GF-D8 (cell line): Measurements from ENCODE around the gene DERA.
"Not testable (repeated sequence)": the region's sequence is repeated elsewhere in the genome, so short reads cannot be mapped to it uniquely, and the experiment has no call there.

ENCODE experiments used
- DNase-seq: peaks from one replicate; lab custom pipeline; 2025; lab: John Stamatoyannopoulos, UW

Gene DERA

DNA sequence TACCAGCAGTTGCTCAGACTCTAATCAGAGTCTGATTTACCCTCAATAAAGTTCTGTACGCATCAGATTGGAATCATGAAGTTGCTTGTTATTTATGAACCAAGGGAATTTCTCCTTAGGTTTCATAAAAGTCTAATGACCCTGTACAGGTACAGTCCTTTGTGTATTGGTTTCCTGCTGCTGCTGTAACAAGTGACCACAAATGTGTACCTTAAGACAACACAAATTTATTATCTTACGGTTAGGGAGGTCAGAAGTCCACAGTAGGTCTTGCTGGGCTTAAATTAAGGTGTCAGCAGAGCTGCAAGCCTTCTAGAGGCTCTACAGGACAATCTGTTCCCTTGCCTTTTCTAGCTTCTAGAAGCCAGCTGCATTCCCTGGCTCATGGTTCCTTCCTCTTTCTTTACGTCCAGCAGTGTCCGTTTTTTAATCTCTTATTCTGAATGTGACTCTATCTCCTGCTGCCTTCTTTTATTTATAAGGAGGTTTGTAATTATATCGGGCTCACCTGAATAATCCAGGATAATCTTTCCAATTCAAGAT lies 6.7 kb upstream of the DERA start:
- no peak for DNase-seq

DNA sequence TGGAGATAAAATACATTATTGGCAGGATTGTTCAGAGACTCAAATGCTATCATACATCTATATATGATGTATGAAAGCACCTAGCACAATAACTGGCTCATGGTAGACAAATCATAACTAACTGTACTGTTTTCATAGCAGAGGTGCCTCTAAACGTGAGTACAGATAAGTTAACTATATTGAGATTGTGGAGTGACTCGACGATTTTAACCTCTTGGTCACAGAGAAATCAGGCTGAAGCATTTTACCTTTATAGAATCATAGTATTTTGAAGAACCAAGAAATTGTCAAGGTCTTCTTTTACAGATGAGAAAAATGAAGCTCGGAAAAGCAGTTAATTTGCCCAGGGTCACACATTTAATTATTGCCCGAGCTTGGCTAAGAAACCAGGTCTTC lies 666 bp upstream of the DERA start:
- DNase-seq, result no peak

DNA sequence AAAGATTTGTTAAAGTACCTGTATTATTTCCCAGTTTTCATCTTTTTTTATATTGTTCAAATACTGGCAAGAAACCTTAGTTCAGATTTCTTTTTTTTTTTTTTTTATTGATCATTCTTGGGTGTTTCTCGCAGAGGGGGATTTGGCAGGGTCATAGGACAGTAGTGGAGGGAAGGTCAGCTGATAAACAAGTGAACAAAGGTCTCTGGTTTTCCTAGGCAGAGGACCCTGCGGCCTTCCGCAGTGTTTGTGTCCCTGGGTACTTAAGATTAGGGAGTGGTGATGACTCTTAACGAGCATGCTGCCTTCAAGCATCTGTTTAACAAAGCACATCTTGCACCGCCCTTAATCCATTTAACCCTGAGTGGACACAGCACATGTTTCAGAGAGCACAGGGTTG lies 799 bp downstream of the DERA start:
- DNase-seq, result not testable (repeated sequence)

DNA sequence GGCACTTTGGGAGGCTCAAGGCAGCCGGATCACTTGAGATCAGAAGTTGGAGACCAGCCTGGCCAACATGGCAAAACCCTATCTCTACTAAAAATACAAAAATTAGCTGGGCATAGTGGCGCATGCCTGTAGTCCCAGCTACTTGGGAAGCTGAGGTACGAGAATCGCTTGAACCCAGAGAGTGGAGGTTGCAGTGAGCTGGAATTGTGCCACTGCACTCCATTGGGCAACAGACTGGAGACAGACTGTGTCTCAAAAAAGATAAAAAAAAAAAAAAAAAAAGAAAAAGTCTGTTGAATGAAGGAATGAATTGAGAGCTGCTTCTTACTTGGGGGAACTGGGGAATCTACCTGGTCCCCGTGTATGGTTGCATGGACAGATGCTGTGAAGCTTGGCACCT lies 3.0 kb downstream of the DERA start:
- not testable (repeated sequence) for DNase-seq

DNA sequence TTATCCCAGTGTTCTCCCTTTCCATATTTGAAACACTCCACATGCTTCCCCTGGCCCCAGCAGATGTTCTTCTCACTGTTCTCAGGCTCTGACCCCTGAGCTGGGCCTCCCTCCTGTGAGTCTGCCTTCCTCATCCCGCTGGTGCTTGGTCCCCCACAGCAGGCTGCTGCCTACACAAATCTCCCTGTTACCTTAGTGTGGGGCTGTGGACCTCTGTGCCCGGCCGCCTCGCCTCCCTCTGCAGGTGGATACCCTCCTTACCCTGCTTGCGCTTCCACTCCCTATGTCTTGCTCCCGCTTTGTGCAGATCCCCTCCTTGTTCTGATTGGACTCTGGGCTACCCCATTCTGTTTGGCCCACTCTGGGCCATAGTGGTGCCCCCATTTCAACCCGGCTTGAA lies 6.9 kb downstream of the DERA start:
- DNase-seq, result no peak

DNA sequence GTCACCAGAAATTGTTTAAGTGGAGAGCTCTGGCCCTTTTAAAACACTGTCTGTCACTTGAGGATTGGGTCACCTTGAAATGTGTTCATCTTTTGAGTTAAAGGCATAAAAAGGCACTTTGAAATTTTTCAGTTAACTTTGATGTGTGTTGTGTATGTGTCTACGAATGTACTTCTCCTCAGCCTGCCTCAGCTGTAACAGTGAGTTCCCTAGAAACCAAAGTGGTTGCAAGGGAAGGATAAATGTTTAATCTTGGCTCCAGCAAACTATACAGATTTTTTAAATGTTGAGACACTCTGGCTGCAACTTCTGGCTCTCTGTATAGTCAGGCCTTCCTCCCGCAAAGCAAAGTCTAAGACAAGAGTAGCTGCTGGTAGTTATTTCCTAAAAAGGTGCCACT lies 8.3 kb downstream of the DERA start:
- no peak for DNase-seq

DNA sequence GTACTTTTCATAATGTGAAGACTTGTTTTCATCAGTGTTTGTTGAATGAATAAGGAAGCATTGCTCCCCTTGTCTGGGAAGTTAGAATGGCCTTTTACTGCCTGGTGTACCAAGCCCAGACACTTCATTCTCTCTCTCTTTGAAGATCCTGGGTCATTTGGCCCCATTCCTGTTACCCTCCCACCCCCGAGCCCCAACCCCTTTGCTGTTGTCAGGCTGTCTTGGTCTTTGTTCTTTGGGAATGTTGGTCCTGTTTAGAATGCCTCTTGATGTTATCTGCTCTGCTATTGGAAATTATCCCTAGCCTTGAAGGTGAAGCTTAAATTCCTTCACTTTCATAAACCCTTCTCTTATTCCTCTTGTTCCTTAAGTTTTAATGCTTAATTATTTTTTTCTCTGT lies 13.8 kb downstream of the DERA start:
- DNase-seq, result no peak

DNA sequence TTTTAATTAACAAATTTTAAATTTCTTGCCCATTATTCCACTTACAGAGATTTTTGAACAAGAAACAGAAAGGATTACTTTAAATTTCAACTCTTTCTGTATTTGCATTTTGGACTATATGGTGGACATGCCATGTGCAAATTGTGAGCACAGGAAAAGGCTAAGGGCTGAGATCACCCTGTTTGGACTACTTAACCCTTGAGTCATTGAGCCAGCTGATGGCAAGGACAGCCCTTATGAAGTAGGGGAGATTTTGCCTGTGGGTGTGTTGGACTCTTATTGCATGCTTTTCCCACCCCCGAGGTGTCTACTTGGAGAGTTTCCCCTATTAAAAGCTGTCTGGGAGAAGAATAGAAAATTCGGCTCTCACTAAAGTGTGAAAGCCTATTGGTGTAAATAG lies 17.2 kb downstream of the DERA start:
- no peak for DNase-seq

DNA sequence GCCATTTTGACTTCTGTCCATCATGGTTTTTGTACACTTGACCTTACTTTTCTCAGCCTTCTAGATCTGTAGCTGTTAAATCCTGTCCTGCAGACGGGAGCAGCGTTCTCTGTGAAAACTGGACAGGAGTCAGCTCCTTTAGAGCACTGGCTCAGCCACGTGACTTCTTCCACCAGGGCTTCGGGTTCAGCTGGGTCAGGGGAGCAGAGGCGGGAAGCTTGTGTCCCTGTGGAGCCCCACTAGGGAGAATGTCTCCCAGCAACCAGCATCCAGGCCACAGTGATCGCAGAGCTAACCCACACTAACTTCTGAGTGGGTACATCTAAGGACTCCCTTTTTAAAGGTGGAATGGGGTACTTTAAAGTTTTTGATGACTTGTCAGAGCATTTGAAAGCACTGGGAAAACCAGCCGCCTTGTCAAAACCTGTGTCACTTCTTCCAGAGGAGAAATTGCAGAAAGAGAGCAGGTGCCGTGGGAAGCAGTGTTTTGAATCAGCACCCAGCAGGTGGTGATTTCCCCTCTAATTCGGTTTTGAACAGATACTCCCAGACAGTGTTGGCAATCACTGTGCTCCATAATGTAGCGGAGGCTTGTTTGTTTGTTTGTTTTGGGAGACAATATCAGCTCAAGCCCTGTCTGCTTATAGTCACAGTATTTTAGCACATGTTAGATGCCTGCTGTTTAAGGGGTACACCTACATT lies 17.9 kb downstream of the DERA start:
- DNase-seq, result no peak

DNA sequence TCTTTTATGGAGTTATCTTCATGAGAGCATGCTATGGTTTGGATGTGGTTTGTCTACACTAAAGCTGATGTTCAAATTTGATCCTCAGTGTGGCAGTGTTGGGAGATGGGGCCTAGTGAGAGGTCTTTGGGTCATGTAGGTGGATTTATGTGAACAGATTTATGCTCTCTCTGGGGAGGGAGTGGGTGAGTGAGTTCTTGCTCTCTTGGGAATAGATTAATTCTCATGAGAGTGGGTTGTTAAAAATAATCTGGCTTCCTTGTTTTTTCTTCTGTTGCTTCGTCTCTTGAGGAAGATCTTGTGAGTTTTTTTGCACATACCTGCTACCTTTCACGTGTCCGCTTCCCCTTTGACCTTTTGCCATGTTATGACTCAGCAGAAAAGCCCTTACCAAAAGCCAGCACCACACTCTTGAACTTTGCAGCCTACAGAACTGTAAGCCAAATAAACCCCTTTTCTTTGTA lies 20.5 kb downstream of the DERA start:
- DNase-seq, result no peak

DNA sequence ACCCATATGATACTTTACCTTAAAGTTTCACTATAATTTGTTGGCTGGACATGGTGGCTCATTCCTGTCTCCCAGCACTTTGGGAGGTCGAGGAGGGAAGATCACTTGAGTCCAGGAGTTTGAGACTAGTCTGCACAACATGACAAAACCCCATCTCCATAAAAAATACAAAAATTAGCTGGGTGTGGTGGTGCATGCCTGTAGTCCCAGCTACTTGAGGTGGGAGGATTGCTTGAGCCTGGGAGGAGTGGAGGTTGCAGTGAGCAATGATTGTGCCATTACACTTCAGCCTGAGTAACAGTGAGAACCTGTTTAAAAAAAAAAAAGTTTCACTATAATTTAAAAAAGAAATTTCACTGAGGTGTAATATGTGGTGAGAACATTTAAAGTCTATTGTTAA lies 21.2 kb downstream of the DERA start:
- no peak for DNase-seq

DNA sequence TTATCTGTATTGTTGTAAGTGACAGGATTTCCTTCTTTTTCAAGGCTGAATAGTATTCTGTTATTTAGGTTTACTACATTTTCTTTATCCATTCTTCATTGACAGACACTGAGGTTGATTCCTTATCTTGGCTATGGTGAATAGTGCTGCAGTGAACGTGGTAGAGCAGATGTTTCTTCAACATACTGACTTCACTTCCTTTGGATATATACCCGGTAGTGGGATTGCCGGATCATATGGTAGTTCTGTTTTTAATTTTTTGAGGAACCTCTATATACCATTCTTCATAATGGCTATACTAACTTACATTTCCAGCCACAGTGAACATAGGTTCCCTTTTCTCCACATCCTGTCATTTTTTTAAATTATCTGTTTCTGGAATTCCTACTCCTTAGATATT lies 21.8 kb downstream of the DERA start:
- DNase-seq, result no peak

DNA sequence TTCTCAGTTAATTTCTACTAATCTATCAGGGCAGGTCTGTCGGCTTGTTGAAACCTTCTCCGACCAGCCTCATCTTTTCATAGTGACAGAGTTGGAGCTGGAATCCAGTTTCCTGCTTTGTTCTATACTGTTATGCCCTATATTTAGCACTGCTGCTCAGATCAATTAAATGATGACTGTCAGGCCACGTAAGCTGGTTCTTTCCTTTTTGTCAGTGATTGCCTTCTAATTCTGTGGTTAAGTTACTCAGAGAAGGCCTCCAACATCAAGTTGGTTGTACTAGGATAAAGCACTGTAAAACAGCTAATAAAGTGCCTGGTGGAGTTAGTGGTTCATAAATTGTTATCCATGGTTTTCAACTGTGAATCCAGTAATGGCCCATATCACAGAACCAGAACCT lies 22.6 kb downstream of the DERA start:
- DNase-seq, result no peak

DNA sequence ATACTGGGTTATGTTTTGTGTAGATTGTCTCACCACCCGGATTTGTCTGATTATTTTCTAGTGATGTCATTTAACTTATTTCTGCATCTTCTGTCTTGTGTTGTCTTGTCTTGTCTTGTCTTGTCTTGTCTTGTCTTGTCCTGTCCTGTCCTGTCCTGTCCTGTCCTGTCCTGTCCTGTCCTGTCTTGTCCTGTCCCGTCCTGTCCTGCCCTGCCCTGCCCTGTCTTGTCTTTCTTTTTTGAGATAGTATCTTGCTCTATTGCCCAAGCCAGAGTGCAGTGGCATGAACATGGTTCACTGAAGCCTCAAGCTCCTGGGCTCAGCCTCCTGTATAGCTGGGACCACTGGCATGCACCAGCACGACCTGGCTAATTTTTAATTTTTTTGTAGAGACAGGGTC lies 25.6 kb downstream of the DERA start:
- no peak for DNase-seq

DNA sequence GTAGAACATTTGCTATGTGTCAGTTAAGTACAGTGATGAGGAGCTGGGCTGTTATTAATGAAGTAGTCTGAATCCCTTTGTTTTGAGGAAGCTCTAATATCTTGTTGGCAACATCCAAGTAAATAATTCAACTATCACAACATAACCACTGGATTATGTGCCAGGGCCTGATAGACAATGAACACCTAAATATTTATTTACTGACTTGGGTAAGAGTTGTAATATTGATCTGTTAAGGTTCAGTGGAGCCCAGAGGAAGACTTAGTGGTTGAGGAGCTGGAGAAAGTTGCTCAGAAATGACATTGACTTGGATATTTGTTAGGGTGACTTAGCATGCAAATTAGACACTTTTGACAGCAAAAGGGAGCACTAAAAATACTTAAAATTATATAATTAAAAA lies 26.8 kb downstream of the DERA start:
- DNase-seq, result no peak

DNA sequence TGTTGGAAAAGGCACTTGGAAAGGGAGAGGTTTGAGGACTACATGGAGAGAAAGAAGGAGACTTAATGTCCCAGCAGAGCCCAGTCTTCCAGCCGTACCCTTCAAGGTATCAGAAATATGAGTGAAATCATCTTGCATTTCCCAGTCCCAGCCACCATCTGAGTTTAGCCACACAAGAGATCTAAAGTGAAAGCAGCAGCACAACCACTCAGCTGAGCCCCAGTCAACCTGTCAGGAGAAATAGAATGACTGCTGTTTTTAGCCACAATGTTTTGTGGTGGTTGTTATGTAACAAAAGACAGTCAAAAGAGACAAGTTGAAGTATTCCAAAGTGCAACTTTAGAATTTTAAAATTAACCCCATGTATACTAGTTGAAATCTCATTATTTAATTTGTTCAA lies 28.0 kb downstream of the DERA start:
- no peak for DNase-seq

DNA sequence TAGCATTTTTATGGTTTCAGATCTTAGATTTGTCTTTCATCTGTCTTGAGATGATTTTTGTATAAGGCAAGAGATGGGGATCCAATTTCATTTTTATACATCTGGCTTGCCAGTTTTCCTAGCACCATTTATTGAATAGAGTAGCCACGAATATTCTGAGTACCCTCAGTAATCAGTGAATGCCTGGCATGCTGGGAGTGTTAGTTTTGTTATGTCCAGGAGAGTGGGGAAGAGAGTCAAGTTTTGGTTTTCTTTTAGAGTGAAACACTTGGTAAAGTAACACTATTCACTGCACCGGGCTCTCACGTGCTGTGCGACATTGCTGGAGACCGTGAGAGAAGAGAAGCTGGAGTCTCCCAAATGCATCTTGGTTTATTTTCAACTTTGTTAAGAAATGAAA lies 31.3 kb downstream of the DERA start:
- no peak for DNase-seq

DNA sequence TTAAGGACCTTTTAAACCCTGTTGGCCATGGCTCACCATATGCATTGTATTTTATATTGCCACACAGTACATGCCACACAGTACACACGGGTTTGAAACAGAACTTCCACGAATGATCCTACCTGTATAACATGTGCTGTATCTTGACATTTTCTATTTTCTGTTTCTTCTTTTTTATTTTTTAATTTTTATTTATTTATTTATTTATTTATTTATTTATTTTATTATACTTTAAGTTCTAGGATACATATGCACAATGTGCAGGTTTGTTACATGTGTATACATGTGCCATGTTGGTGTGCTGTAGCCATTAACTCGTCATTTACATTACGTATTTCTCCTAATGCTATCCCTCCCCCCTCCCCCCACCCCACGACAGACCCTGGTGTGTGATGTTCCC lies 32.4 kb downstream of the DERA start:
- not testable (repeated sequence) for DNase-seq

DNA sequence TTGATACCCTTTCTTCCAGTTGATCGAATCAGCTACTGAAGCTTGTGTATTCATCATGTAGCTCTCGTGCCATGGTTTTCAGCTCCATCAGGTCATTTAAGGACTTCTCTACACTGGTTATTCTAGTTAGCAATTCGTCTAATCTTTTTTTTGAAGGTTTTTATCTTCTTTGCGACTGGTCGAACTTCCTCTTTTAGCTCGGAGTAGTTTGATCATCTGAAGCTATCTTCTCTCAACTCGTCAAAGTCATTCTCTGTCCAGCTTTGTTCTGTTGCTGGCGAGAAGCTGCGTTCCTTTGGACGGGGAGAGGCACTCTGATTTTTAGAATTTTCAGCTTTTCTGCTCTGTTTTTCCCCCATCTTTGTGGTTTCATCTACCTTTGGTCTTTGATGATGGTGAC lies 37.3 kb downstream of the DERA start:
- not testable (repeated sequence) for DNase-seq

DNA sequence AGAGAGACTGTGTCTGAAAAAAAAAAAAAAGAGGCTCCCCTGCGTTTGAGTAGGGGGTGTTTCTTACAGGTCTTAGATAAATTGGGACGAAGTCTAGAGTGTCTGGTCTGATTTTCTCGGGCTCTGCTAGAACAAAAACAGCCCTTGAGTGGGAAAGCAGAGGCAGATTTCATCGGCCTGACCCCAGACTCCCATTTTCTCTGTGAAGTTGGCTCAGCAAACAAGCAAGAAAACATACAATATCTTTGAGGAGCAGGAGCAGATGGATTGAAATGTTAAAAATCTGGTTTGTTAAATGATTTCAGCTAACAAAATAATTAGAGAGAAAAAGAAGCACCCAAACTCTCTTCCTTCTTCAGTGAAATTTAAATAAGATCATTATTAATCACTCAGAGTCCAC lies 44.1 kb downstream of the DERA start:
- DNase-seq, result no peak

DNA sequence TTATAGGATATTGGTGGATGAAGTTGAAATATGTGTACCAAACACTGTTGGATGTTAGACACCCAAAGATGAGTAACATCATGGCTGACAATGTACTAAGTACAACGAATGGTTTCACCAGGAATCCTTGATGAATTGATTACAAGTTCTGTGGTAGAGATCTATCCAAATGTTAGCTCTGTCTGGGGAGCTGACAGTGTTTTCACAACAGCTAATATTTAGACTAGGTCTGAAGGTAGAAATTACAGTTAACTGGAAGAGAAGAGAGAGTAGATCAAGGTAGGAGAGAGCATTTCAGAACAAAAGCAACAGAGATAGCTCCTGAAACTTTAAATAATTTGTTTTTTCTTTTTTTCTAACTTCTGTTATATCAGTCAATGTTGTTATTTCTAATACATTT lies 44.9 kb downstream of the DERA start:
- DNase-seq, result no peak

DNA sequence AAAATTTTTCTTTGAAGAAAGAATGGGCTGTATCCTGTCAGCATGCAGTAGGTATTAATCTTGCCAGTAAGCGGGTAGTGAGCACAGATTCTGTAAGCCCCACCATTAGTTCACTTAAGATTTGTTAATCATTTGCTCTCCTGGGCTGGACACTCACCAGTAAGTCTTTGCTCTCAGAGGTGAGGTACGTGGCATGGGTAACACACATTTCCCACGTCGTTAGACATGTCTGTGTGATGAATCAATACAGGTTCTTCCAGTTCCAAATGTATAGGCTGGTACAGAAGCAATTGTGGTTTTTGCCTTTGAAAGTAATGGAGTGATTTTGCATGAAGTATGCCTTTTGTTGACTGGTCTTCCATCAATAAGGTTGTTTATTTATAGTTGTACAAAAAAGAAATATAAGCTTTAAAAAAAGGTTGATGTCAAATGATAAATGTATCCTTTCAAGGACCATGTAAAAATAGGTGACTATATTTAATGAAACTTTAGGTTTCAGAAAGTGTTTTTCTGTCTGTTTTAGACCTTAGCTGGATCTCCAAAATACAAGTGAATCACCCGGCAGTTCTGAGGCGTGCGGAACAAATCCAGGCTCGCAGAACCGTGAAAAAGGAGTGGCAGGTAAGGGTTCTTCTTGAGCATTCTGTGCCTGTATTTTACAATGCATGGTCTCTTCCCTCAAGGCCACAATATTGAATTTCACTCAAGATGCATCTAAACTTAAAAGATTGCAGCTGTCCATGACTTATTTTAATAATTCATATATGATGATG lies 45.5 kb downstream of the DERA start:
- no peak for DNase-seq

DNA sequence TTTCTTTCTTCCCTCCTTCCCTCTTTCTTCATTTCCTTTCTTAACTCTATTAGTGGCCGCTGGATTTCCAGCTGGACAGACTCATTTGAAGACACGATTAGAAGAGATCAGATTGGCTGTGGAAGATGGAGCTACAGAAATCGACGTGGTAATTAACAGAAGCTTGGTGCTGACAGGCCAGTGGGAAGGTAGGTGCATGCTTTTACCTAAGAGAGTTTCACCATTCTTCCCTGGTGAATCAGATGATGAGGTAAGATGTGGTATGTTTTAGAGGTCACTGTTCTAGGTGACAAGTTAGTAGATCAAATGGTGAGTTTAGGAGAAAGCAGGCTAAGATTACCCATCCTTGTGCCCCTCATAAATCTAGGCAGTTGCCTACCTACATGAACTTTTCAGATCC lies 51.6 kb downstream of the DERA start:
- DNase-seq, result no peak

DNA sequence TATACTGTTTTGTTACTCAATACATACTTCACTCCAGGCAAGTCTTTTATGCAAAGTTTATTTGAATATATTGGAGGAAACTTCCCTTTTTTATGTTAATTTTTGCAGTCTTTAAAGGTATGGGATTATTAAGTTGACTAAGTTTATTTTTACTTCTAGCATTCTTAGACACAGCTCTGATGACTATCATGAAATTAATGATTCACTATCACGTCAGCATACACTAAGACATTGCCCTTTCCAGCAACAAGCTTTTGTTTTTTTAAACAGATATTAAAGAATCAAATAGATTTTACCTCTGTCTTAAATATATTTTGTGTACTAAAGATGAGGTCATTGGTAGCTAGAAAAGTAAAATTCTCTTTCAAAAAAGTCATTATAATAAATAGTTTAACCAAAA lies 52.1 kb downstream of the DERA start:
- no peak for DNase-seq
